Thoracic aorta (tissue), 2 donors: ENCODE results near the gene CBX5. TPM values are rescaled to one million over a fixed set of nuclear protein-coding genes. Genes with fewer than 3 reads are reported as not detected.

ENCODE experiments used
- ATAC-seq: fragments of 150-250 bp; one replicate; pipeline ENCODE4 v1.8.0; 2017; ENCODE audit warnings: low read depth; ENCODE audit not compliant: insufficient number of reproducible peaks, low FRiP score
- DNase-seq: peaks from one replicate; pipeline ENCODE4 v3.0.0-alpha.2; 2020; ENCODE audit warnings: low spot score
- H3K27ac ChIP-seq, 2 donors: fragments of 200-600 bp; sonication (generic); 1 replicate in 1 of 2; 2 replicates in 1 of 2; pipeline ENCODE4 v1.5.1; 2016; ENCODE audit warnings: mild to moderate bottlenecking in 2 of 2, moderate library complexity in 2 of 2
- H3K27me3 ChIP-seq: fragments of 200-600 bp; sonication (generic); replicated peaks from 2 replicates; pipeline ENCODE4 v1.6.0; 2016; ENCODE audit warnings: mild to moderate bottlenecking; ENCODE audit not compliant: insufficient read depth
- H3K36me3 ChIP-seq: fragments of 200-600 bp; sonication (generic); one replicate; pipeline ENCODE4 v1.5.1; 2016
- H3K4me1 ChIP-seq, 2 donors: fragments of 200-600 bp; sonication (generic); 1 replicate in 1 of 2; 2 replicates in 1 of 2; pipeline versions ENCODE4 v1.5.1 to v1.6.0; 2016; ENCODE audit warnings: low read depth in 2 of 2, mild to moderate bottlenecking in 1 of 2; ENCODE audit not compliant: control insufficient read depth in 1 of 2
- H3K4me3 ChIP-seq: fragments of 200-600 bp; sonication (generic); 2 replicates; pipeline ENCODE4 v1.5.1; 2016; ENCODE audit warnings: mild to moderate bottlenecking
- H3K9me3 ChIP-seq: fragments of 200-600 bp; sonication (generic); 2 replicates; pipeline ENCODE4 v1.5.1; 2016
- CTCF ChIP-seq: fragments of 200-600 bp; sonication (generic); IDR thresholded peaks from one replicate; pipeline ENCODE4 v1.5.1; 2019; ENCODE audit warnings: antibody characterized with exemption
- total RNA-seq, 2 donors: library from RNA; depleted of rRNA; stranded (reverse); fragments of >200 nt; gene quantifications; one replicate each; pipeline versions ENCODE4 v1.1.0 to v1.2.3, GENCODE V29; 2016

The CBX5 gene
- total RNA-seq, 2 donors from 2014 or later, result 37.6 to 52.7 TPM

- no peak overlapping the region for H3K4me3 ChIP-seq
- H3K4me1 ChIP-seq, result peaks cover 7 to 11% of the 10 kb centered on the region in 2 donors
- no peak for TF ChIP-seq CTCF
- no peak for DNase-seq
- H3K36me3 ChIP-seq, result no peaks in the 10 kb centered on the region
- no peak for ATAC-seq
- no peaks in the 10 kb centered on the region for H3K27me3 ChIP-seq
- no peaks in the 10 kb centered on the region for H3K9me3 ChIP-seq
- H3K27ac ChIP-seq, result no peak overlapping the region
Measured at GRCh38 chr12:54303640-54304039, 23.7 kb upstream of the CBX5 start.

GRCh38 chr12:54301428-54302048 is 21.6 kb upstream of the CBX5 start:
- H3K9me3 ChIP-seq, result no peaks in the 10 kb centered on the region
- H3K4me1 ChIP-seq, result peaks cover 7 to 11% of the 10 kb centered on the region in 2 donors
- H3K27ac ChIP-seq, result no peak overlapping the region
- no peaks in the 10 kb centered on the region for H3K27me3 ChIP-seq
- DNase-seq, result no peak
- no peak overlapping the region for H3K4me3 ChIP-seq
- TF ChIP-seq CTCF, result no peak
- ATAC-seq, result no peak
- H3K36me3 ChIP-seq, result no peaks in the 10 kb centered on the region

- H3K4me1 ChIP-seq, result peaks cover 7 to 11% of the 10 kb centered on the region in 2 donors
- no peaks in the 10 kb centered on the region for H3K27me3 ChIP-seq
- no peaks in the 10 kb centered on the region for H3K9me3 ChIP-seq
- ATAC-seq, result no peak
- no peak for TF ChIP-seq CTCF
- no peak for DNase-seq
- no peak within 1 kb of the TSS for H3K27ac ChIP-seq
- peak within 1 kb of the TSS; percentile 62 for H3K4me3 ChIP-seq
- no peaks in the 10 kb centered on the region for H3K36me3 ChIP-seq
Measured at GRCh38 chr12:54300732-54301427, 21.0 kb upstream of the CBX5 start, which contains the start of gene NFE2. TSS of gene NFE2 (minus strand) at chr12:54301015. CDS start at chr12:54295248, 5,767 bp downstream.

GRCh38 chr12:54300225-54300731 is 20.4 kb upstream of the CBX5 start:
- ATAC-seq (no peak), DNase-seq (no peak)
- Histone ChIP-seq H3K27me3 (no peaks in the 10 kb centered on the region), H3K4me3 (peak overlapping the region; percentile 62), H3K9me3 (no peaks in the 10 kb centered on the region), H3K4me1 (peaks cover 7 to 11% of the 10 kb centered on the region in 2 donors), H3K27ac (no peak overlapping the region), H3K36me3 (no peaks in the 10 kb centered on the region)
- TF ChIP-seq CTCF, result no peak

GRCh38 chr12:54299515-54300224 is 19.7 kb upstream of the CBX5 start:
- TF ChIP-seq CTCF, result no peak
- no peaks in the 10 kb centered on the region for H3K27me3 ChIP-seq
- DNase-seq, result no peak
- H3K4me3 ChIP-seq, result no peak overlapping the region
- no peaks in the 10 kb centered on the region for H3K36me3 ChIP-seq
- H3K4me1 ChIP-seq, result peaks cover 7 to 11% of the 10 kb centered on the region in 2 donors
- ATAC-seq, result no peak
- no peaks in the 10 kb centered on the region for H3K9me3 ChIP-seq
- H3K27ac ChIP-seq, result no peak overlapping the region
